Esophagus squamous epithelium (tissue), 5 donors: ENCODE results near the gene RUVBL2. TPM values are rescaled to one million over a fixed set of nuclear protein-coding genes. Genes with fewer than 3 reads are reported as not detected.

Source experiments
- DNase-seq: peaks from one replicate; lab custom pipeline; 2025; lab: John Stamatoyannopoulos, UW
- H3K27ac ChIP-seq, 4 donors: fragments of 200-600 bp; sonication (generic); one replicate each; pipeline ENCODE4 v1.5.1; 2016 to 2019; ENCODE audit warnings: mild to moderate bottlenecking in 1 of 4
- H3K27me3 ChIP-seq, 4 donors: fragments of 200-600 bp; sonication (generic); 1 replicate in 3 of 4; 2 replicates in 1 of 4; pipeline versions ENCODE4 v1.5.1 to v1.6.0; 2017 to 2021; ENCODE audit warnings: antibody characterized with exemption in 1 of 4
- H3K36me3 ChIP-seq, 3 donors: fragments of 200-600 bp; sonication (generic); one replicate each; pipeline ENCODE4 v1.5.1; 2016 to 2019
- H3K4me1 ChIP-seq, 3 donors: fragments of 200-600 bp; sonication (generic); one replicate each; pipeline ENCODE4 v1.5.1; 2017 to 2019
- H3K4me3 ChIP-seq, 4 donors: fragments of 200-600 bp; sonication (generic); 1 replicate in 3 of 4; 2 replicates in 1 of 4; pipeline ENCODE4 v1.5.1; 2016 to 2019; ENCODE audit warnings: mild to moderate bottlenecking in 2 of 4, moderate library complexity in 1 of 4
- H3K9me3 ChIP-seq, 3 donors: fragments of 200-600 bp; sonication (generic); one replicate each; pipeline ENCODE4 v1.5.1; 2016 to 2019
- POLR2A ChIP-seq, 4 donors: fragments of 450-650 bp; IDR thresholded peaks; one replicate each; pipeline ENCODE4 v1.6.1; 2017; ENCODE audit warnings: antibody characterized with exemption in 4 of 4, mild to moderate bottlenecking in 4 of 4, moderate library complexity in 3 of 4
- WGBS, 2 donors: methylation state at CpG; one replicate each; pipeline ENCODE4 v1.1.5; 2018; 5-methylcytosine and 5-hydroxymethylcytosine counted together
- intact Hi-C: fragments of 100-400 bp; cut with DNase I; formaldehyde crosslinking; loops from one replicate; pipeline ENCODE4 v1.15.0; 2022
- total RNA-seq, 4 donors: library from RNA; depleted of rRNA; stranded (reverse); fragments of >200 nt; gene quantifications; one replicate each; pipeline ENCODE4 v1.1.0, GENCODE V29; 2016
- TF ChIP-seq, protein P1 (sequence below), 6 experiments: fragments of 450-650 bp in 4 of 6; fragments of 200-600 bp in 2 of 6; sonication (generic) in 2 of 6; IDR thresholded peaks; one replicate each; pipeline ENCODE4 v1.5.1; 2016 to 2019; ENCODE audit warnings: antibody characterized with exemption in 6 of 6, mild to moderate bottlenecking in 4 of 6, moderate library complexity in 4 of 6
- donor health status: DM: yes; HTN: yes; CAD: no.

Gene RUVBL2
- total RNA-seq, 4 donors from 2014 or later, result 102 to 140 (median 119) TPM

DNA sequence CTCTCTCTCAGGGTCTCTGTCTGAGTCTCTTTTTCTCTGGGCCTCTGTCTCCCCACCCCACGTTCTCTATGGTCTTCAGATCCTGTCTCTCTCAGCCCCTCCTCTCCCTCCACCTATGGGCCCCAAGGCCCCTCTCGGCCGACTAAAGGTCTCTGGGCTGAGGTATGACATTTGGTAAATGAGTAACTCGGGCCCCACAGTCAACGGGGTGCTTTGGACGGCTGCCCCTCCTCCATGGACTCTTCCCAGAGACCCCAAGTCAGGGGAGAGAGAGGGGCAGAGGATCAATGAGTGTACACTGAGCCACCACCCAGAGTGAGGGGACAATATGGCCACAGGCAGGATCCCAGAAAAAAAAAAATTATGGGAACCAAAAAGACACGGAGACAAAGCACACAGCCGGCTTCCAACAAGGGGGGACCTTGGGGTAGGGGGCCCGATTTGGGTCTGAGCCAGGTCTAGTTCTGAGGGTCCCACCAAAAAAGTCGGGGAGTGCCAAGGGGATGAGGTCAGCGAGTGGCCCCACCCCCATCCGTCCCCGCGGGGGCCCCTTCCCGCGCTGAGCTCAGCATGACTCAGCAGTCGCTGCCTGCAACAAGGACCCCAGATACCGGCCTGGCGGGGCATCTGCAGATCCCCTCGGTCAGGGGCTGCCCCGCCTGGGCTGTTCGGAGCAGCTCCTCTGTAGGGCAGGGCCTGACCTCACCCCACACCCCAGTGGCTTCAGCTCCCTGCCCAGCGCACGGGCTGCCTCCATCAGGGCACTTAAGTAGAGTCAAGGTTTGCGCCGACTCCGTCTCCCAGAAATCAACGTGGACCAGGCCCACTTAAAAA lies 30.1 kb upstream of the RUVBL2 start:
- no peak for DNase-seq
- 5 to 12% methylated on average over 13 to 23 of the region's 28 CpGs for WGBS, 2 donors
- Histone ChIP-seq H3K9me3 (no peaks in the 10 kb centered on the region), H3K4me3 (peak overlapping the region; percentile 1 to 97 (median 84)), H3K27me3 (no peaks in the 10 kb centered on the region), H3K36me3 (peaks cover under 1 to 27% (median 2%) of the 10 kb centered on the region in 3 donors), H3K27ac (peak overlapping the region; percentile 84 to 95 (median 94)), H3K4me1 (peaks cover 43 to 66% (median 44%) of the 10 kb centered on the region in 3 donors)
- TF ChIP-seq POLR2A (IDR thresholded peaks at IDR 0.05), result peak in 1 of 4 donors; percentile 50
- TF ChIP-seq, protein P1, sequence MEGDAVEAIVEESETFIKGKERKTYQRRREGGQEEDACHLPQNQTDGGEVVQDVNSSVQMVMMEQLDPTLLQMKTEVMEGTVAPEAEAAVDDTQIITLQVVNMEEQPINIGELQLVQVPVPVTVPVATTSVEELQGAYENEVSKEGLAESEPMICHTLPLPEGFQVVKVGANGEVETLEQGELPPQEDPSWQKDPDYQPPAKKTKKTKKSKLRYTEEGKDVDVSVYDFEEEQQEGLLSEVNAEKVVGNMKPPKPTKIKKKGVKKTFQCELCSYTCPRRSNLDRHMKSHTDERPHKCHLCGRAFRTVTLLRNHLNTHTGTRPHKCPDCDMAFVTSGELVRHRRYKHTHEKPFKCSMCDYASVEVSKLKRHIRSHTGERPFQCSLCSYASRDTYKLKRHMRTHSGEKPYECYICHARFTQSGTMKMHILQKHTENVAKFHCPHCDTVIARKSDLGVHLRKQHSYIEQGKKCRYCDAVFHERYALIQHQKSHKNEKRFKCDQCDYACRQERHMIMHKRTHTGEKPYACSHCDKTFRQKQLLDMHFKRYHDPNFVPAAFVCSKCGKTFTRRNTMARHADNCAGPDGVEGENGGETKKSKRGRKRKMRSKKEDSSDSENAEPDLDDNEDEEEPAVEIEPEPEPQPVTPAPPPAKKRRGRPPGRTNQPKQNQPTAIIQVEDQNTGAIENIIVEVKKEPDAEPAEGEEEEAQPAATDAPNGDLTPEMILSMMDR (IDR thresholded peaks at IDR 0.05), result no peak
- intact Hi-C loops, result no loop called here

DNA sequence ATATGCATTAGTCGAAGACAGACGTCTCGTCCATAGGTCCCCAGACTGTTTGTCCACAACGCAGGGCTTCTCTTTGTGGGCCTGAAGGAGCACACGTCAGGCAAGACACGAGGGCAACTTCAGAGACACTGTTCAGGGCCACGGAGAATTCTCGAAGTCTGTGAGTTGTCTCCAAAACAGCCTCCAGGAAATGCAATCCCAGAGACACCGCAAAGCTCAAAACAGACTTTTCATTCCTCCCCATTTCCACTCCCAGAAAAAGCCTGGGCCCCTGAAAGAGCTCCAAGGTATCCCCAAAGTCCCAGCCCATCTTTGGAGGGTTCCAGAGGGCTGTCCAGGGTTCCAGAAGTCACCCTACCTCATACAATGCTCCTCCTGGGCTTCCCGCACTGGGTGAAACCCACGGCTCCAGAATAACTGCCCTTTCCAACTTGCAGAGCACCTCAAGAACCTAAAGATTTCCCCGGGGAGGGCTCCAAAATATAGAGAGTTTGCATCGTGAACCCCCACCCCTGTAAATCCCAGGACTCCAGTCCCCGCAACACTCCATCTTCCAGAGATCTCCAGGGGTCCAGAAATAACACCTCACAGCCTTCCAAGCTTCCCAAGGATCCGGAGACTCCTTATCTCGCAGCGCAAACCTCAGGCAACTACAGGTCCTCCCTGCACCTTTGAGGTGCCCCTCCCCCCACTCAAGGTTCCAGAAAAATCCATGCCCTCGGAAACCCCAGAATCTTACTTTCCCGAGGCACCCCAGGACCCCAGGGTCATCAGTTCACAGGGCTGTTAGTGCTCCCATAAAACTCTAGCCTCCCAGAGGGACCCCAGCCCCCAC lies 29.3 kb upstream of the RUVBL2 start:
- Histone ChIP-seq H3K9me3 (no peaks in the 10 kb centered on the region), H3K4me3 (peak overlapping the region; percentile 68 to 97 (median 84)), H3K27ac (peak overlapping the region; percentile 84 to 95 (median 94)), H3K36me3 (peaks cover 9 to 35% (median 11%) of the 10 kb centered on the region in 3 donors), H3K4me1 (peaks cover 43 to 72% (median 44%) of the 10 kb centered on the region in 3 donors), H3K27me3 (no peaks in the 10 kb centered on the region)
- TF ChIP-seq, protein P1 (IDR thresholded peaks at IDR 0.05), result no peak
- no peak for TF ChIP-seq POLR2A (IDR thresholded peaks at IDR 0.05)
- DNase-seq, result no peak
- WGBS, 2 donors, result 17 to 37% methylated on average over 8 of the region's 19 CpGs
- intact Hi-C loops, result no loop called here

DNA sequence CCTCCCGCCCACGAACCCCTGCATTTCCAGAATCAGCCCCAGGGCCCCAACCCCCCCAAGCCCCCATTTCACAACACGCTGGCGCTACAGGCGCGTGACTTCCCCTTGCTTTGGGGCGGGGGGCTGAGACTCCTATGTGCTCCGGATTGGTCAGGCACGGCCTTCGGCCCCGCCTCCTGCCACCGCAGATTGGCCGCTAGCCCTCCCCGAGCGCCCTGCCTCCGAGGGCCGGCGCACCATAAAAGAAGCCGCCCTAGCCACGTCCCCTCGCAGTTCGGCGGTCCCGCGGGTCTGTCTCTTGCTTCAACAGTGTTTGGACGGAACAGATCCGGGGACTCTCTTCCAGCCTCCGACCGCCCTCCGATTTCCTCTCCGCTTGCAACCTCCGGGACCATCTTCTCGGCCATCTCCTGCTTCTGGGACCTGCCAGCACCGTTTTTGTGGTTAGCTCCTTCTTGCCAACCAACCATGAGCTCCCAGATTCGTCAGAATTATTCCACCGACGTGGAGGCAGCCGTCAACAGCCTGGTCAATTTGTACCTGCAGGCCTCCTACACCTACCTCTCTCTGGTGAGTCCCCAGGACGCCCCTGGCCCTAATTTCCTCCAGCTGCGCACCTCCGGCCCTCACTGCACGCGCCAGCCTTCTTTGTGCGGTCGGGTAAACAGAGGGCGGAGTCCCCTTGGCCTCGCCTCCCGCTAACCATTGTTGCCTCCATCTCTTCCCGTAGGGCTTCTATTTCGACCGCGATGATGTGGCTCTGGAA lies 28.5 kb upstream of the RUVBL2 start, which contains the start of gene FTL:
TSS of gene FTL (plus strand) at position 270 of the 766 bp plus-strand sequence. CDS start at position 469, 199 bp downstream.
- Histone ChIP-seq H3K27ac (peak within 1 kb of the TSS; percentile 84 to 95 (median 94)), H3K36me3 (peaks cover 17 to 43% (median 19%) of the 10 kb centered on the region in 3 donors), H3K4me1 (peaks cover 43 to 72% (median 44%) of the 10 kb centered on the region in 3 donors), H3K4me3 (peak within 1 kb of the TSS; percentile 68 to 97 (median 84)), H3K9me3 (no peaks in the 10 kb centered on the region), H3K27me3 (no peaks in the 10 kb centered on the region)
- peak in 3 of 4 donors; percentile 33 to 99 (median 99) for TF ChIP-seq POLR2A (IDR thresholded peaks at IDR 0.05)
- TF ChIP-seq, protein P1 (IDR thresholded peaks at IDR 0.05), result peak in 1 of 6 experiments; percentile 1
- DNase-seq, result peak; percentile 90
- intact Hi-C loops, result no loop called here
- WGBS, 2 donors, result 0 to 1% methylated on average over 24 to 31 of the region's 52 CpGs

DNA sequence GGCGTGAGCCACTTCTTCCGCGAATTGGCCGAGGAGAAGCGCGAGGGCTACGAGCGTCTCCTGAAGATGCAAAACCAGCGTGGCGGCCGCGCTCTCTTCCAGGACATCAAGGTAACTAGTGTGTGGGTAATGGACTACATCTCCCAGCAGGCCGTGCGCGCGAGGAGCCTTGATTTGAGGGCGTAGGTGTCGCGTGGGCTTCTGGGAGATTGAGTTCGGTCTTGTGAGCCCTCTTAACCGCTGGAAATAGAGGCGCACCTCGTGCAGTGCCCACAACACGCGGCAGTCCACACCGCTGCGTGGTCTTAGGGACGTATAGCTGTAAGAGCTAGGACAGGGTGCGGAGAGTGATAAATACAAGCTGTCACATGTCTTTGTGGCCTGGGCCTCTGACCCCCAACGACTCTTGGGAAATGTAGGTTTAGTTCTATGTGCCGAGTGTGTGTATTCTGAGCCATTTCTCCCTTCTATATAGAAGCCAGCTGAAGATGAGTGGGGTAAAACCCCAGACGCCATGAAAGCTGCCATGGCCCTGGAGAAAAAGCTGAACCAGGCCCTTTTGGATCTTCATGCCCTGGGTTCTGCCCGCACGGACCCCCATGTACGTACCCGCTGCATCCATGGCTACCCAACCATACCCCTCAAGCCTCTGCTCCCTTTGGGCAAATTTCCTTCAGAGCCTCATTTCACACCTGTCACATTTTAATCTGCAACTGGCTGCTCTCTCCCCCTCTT lies 27.7 kb upstream of the RUVBL2 start:
- 8% methylated on average over 30 of the region's 36 CpGs for WGBS, 2 donors
- peak overlapping the region; percentile 84 to 95 (median 94) for H3K27ac ChIP-seq
- H3K4me3 ChIP-seq, result peak overlapping the region; percentile 68 to 97 (median 84)
- peaks cover 44 to 78% (median 46%) of the 10 kb centered on the region in 3 donors for H3K4me1 ChIP-seq
- peak; percentile 57 for DNase-seq
- no peaks in the 10 kb centered on the region for H3K27me3 ChIP-seq
- TF ChIP-seq POLR2A (IDR thresholded peaks at IDR 0.05), result no peak
- TF ChIP-seq, protein P1 (IDR thresholded peaks at IDR 0.05), result no peak
- intact Hi-C loops, result no loop called here
- peaks cover 22 to 51% (median 23%) of the 10 kb centered on the region in 3 donors for H3K36me3 ChIP-seq
- H3K9me3 ChIP-seq, result no peaks in the 10 kb centered on the region
